ENCODE results near the gene TSPO. TPM values are rescaled to one million over a fixed set of nuclear protein-coding genes. Genes with fewer than 3 reads are reported as not detected.

The TSPO gene
- total and polyA plus RNA-seq, 2 of the 8 experiments (the other 6 are each of a cell fraction or from before 2014, with no cell fraction given): 19.9 to 51.5 TPM

DNA sequence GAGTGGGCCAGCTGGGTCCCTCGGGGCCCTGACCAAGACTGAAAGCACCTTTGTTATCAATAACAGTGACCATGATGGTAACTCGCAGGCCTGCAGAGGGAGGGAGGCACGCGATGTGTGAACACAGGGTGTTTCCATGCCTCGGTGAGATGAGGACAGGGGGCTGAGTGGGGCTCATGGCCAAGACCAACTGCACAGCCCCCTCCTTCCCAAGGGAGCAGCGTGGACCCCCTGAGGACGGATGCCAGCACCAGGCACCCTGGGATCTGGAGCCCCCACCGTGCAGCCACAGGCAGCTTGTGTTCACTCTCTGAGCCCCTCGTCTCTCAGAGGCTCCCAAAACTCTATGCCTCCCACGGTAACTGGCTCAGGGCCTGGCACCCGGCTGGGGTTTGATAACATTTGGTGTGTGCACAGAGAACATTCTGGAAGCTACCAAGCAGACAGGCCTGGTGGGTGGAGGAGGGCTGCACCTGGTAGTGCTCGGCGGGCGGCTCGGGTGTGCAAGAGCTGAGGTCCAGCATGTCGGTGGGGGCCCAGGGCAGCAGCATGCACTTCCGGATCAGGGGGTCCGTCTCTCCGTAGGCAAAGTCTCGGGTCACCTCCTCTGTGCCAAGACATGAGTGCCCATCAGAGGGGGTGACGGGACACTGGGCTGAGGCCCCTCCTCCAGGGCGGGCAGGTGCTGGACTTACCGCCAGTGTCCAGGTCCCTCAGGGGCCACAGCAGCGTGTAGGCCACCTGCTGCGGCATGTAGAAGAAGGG lies 28.0 kb downstream of the TSPO start:
- no peak for DNase-seq (ENCODE audit: low read depth in 1 of 2, low spot score in 2 of 2)
- no peak overlapping the region for H2AK5ac ChIP-seq (ENCODE audit: low read depth, low read length)

More for the DNA sequence above, 28.0 kb downstream of the TSPO start:
- Histone ChIP-seq H2BK120ac (replicated peaks; ENCODE audit: low read depth, low read length) (no peak overlapping the region), H3K4ac (replicated peaks; ENCODE audit: insufficient read length, low read depth, low read length) (no peak overlapping the region), H3K56ac (replicated peaks; ENCODE audit: insufficient read length, low read depth, low read length) (no peak overlapping the region), H3K4me1 (replicated peaks in 1 of 4; ENCODE audit: control insufficient read depth in 3 of 4, insufficient read depth in 4 of 4, low read length in 3 of 4) (peaks cover 0 to under 1% (median 0%) of the 10 kb centered on the region in 4 experiments; a peak in 2 of 7 replicates), H2BK20ac (ENCODE audit: low read length) (no peak overlapping the region), H4K5ac (ENCODE audit: insufficient read length, low read depth, low read length) (no peak overlapping the region), H2BK15ac (ENCODE audit: low read length) (no peak overlapping the region), H2AFZ (ENCODE audit: low read length) (no peak overlapping the region), H4K20me1 (replicated peaks in 1 of 2; ENCODE audit: control insufficient read depth in 1 of 2, insufficient read depth in 2 of 2, low read length in 2 of 2) (peaks cover 4 to 26% of the 10 kb centered on the region in 2 experiments), H2BK12ac (ENCODE audit: low read depth, low read length) (no peak overlapping the region), H3K4me2 (ENCODE audit: insufficient read depth in 1 of 2, low read depth in 2 of 2, low read length in 2 of 2) (no peak overlapping the region), H3K79me2 (ENCODE audit: control insufficient read depth in 1 of 2, insufficient read depth in 2 of 2, low read length in 2 of 2) (peaks cover 0 to 14% of the 10 kb centered on the region in 2 experiments; a peak in 3 of 4 replicates), H3K27me3 (replicated peaks in 1 of 4; ENCODE audit: control insufficient read depth in 3 of 4, extremely low read depth in 1 of 4, insufficient read depth in 3 of 4, low read length in 3 of 4) (no peaks in the 10 kb centered on the region), H3K18ac (ENCODE audit: extremely low read depth, low read length) (no peak overlapping the region), H3K9me3 (ENCODE audit: insufficient read depth in 2 of 2, low read depth in 1 of 2, low read length in 1 of 2) (no peaks in the 10 kb centered on the region), H3K23me2 (ENCODE audit: low read depth, low read length) (no peaks in the 10 kb centered on the region), H3K9ac (replicated peaks in 1 of 4; ENCODE audit: extremely low read depth in 1 of 4, low read depth in 3 of 4, low read length in 3 of 4) (no peak overlapping the region), H3K36me3 (ENCODE audit: control insufficient read depth in 2 of 4, insufficient read depth in 4 of 4, low read length in 3 of 4) (peaks cover 20 to 54% (median 48%) of the 10 kb centered on the region in 4 experiments; a peak in 7 of 8 replicates), H3K79me1 (ENCODE audit: low read depth, low read length) (peaks cover 5% of the 10 kb centered on the region; the same call in 1 of the 2 replicates), H2BK5ac (ENCODE audit: low read depth, low read length) (no peak overlapping the region; the same call in 1 of the 2 replicates), H4K8ac (ENCODE audit: extremely low read depth, insufficient read depth, low read length) (0 out of 2 replicates have a peak overlapping the region, but pooled peaks have one; percentile 14), H3K23ac (ENCODE audit: insufficient read length) (no peak overlapping the region), H3K4me3 (ENCODE audit: extremely low read depth in 1 of 4, insufficient read depth in 2 of 4, low read depth in 3 of 4, low read length in 4 of 4) (no peak overlapping the region), H3K14ac (ENCODE audit: insufficient read length) (no peak overlapping the region), H4K91ac (replicated peaks; ENCODE audit: insufficient read length, low read length) (no peak overlapping the region), H3K27ac (ENCODE audit: low read depth, low read length) (no peak overlapping the region)
- 93% methylated on average over 24 of the region's 25 CpGs; no CpG with 5 or more reads in 1 of the 2 experiments for WGBS, 2 experiments (ENCODE audit: extremely low coverage in 1 of 2, insufficient coverage in 1 of 2, insufficient read length in 1 of 2, insufficient replicate concordance in 2 of 2, low coverage in 1 of 2, low lambda C conversion rate in 2 of 2, missing lambda C conversion rate in 1 of 2)
- ChIA-PET POLR2A (ENCODE audit: partially characterized antibody) (interaction anchor here (1.7 to 5.0 kb wide), 4 partner anchors 7 to 34 kb away, joined by 3 to 29 read pairs (median 8); no protein-coding TSS in a partner anchor), CTCF (ENCODE audit: partially characterized antibody) (interaction anchor here (0.6 to 1.9 kb wide), 2 partner anchors 9 to 674 kb away, joined by 3 to 5 read pairs; no protein-coding TSS in a partner anchor)
- no peak for FAIRE-seq
- TF ChIP-seq JUN (IDR thresholded peaks at IDR 0.05; ENCODE audit: low read depth, low read length): no peak

Data from H1 (cell line).